HUDEP-2 (cell line): Measurements from ENCODE around the gene SLC6A3.
A peak's percentile ranks its signal among the peaks of the same experiment; 100 is the strongest.

ENCODE experiments used
- DNase-seq, 76 experiments: peaks; one replicate each; lab custom pipeline; 2025; ENCODE audit not compliant: unreplicated experiment in 76 of 76; lab: John Stamatoyannopoulos, UW

Gene SLC6A3

DNA sequence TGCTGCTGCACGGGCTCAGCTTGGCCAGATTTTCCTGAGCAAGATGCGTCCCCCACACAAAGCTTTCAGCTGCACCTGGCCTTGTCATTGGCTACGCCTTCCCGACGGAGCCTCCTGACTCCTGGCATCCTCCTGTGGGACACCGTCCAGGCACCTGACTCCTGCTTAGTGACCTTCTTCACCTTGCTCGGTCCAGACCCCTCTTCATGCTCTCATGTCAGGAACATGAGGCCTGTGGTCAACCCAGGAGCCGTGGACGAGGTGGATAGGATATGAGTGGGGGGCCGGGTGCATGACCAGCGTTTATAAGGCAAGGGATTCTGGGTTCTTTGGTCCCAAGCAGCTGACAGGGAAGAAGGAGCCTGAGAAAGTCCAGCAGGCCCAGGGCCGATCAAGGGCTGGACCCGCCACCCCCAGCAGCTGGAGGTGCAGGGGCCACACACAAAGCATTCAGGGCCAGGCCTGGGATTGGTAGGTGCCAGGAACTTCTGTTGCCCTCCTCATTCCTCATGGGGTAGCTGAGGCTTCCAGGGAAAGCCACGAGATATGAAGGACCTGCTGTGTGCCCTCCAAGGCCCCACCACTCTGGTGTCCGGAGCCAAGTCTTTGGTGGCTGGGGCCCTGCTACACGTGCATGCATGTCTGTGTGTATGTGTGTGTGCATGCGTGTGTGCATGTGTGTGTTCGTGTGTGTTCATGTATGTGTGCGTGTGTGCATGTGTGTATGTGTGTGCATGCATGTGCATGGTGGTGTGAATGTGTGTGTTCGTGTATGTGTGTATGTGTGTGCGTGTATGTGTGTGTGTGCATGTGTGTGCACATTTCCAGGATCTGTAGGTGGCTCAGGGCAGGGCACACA, 34.9 kb downstream of the SLC6A3 start:
- no peak for DNase-seq

DNA sequence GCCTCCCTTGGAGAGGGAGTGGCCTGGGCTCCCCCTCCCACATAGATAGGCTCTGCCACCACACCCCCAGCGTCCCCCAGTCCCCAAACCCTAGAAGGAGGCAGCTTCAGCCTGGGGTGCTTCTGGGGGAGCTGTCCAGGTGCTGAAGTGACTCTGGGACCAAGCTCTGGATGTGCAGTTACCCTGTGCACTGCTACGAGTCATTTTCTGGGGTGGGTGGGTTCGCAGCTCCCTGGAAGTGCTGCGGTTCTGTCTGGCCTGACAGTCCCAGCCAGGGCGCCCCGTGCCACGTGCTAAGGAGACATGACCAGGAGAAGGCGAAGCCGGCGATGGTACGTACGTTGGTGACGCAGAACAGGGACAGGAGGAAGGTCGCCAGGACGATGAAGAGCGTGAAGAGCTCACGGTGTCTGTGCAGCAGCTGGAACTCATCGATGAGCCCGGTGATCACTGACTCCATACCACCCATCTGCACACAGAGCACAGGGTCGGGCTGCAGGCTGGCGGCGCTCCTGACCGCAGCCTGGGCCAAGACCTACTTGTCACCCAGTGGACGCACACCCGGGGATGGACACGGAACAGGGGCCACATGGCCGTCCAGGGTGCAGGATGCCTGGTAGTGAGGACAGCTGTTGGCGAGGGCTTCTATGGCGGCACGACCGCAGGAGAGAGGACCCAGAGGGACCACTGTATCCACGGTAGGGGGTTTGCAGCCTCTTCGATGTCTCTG, 35.7 kb downstream of the SLC6A3 start:
- peak in 15 of 76 experiments; percentile 2 to 31 (median 13) for DNase-seq

DNA sequence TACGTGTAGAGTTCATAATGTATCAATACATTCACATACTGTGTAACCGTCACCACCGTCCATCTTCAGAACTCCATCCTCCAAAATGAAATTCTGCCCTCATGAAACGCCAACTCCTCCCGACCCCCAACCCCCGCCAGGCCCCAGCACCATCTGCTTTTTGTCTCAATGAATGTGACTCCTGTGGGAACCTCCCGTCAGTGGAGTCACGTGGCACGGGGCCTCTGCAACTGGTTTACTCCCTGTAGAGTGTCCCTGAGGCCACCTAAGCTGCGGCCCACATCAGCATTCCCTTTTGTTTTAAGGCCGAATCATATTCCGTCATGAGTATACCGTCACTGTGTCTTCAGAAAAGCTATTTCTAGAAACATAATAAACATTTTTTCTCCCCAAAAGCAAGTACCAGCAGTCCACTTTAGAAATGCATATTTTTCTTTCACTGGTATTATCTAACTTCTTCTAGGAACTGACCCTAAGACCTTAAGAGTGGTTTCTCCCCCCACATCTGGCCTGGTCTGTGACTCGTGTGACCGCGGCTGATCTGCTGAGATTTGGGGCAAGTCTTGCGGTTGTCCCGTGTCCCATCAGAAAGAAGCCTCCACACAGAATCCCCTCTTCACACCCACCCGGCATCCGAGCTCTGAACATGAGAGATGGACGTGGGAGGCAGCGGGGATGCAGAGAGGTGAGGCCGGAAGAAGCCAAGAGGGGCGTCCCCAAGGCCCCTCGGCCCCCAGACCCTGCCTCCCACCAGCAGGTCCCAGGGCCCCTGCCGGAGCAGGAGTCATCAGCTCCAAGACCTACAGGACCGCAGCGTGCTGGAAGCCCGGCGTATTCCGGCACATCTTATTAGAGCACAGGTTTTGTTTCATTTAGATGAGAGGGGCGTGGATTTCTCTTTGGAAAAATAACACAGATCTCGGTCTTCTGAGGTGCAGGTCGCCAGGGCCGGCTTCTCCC, 38.3 kb downstream of the SLC6A3 start:
- no peak for DNase-seq

DNA sequence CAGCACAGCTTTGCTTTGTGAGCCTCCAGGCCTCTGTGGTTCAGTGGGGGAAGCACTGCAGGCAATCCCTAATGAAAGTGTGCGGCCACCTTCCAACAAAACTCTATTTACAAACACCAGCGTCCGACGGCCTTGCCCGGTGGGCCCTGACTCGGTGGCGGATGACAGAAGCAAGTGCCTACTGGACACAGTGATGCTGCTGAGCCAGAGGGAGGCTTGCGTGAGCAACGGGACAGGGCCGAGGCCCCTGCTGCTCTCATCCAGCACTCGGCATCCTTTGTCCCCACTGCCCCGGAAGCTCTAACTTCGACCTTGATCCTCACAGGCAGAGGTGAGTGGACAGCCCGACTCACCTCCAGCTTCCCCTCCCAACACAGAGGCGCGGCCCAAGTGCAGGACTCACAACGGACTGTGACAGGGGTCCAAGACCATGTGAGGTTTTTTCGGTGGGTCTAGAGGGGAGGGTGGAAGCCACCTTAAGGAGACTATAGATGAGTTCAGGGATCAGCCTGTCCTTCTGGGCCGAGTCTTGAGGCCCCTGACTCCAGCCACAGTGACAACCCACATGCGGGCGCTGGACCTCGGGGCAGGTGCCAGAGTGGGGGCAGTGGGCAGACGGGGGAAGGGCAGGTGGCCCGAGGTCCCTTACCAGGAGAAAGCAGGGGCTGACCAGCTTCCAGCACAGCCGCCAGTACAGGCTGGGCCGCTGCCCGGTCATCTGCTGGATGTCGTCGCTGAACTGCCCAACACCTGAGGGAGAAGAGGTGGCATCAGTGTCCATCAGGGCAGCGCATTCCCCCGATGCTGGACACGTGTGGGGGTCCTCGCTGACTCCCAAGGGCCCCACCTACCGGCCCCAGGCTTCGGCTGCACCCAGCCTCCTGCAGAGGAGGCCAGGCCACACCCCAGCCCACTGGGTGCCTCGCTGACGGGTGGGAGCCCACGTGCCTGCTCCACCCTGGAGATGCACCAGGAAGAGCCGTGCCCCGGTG, 39.4 kb downstream of the SLC6A3 start:
- DNase-seq: no peak

- DNase-seq: no peak
Measured at GRCh38 chr5:1405121-1405520, 40.1 kb downstream of the SLC6A3 start.

GRCh38 chr5:1404062-1404461, 41.2 kb downstream of the SLC6A3 start:
- no peak for DNase-seq

DNA sequence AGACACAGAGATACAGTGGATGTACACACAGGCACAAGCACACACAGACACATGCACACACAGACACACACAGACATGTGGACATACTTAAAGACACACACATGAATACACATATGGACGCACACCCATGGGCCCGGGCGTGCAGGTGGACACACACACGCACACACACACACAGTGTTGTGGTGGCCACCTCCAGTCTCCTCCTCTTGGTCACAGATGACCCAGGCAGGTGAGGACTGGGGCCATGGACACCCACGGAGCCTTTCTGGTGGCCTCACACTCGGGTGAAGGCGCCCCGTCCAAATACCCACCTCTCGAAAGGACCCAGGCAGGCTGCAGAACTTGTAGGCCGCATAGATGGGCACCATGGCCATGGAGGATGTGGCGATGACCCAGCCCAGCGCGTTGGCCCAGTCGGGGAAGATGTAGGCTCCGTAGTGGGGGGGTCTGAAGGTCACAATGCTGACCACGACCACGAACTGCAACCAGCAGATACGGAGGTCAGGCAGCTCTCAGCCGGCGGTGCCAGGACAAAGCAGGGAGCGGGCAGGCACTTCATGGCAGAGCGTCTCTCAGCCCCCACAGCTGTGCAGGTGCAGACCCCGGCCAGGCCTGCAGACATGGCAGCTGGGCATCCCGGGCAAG, 42.5 kb downstream of the SLC6A3 start:
- DNase-seq: no peak

GRCh38 chr5:1401536-1402138, 43.6 kb downstream of the SLC6A3 start:
- no peak for DNase-seq

- DNase-seq: no peak
Measured at GRCh38 chr5:1400936-1401335, 44.3 kb downstream of the SLC6A3 start.

DNA sequence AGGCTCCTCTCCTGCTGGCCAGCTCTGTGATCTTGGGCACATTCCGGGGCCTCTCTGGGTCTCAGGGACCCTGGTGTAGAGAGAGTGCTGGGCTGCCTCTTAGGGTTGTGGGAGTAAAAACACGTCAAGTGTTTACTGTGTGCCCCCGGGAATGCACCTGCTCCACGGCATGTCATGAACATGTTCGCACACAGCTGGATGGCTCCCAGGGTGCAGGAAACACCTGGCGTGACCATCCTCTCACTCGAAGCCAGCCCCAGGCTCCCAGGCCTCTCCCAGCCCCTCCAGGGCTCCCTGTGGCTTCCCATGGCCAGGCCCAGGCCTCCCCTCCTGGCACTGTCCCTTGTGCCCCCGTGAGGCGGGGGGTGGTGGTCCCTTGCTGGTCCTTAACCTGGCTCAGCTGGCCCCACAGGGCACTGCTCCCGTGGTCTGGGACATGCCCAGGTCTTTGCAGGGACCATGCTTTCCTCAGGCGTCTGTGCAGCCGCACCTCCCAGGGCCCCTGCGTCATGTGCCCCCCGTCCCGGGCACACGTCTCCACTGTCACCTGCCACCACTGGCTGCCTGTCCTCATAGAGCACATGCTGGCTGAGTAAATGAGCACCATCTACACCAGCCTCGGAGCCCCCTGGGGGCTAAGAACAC, 44.9 kb downstream of the SLC6A3 start:
- no peak for DNase-seq

GRCh38 chr5:1399737-1400136, 45.5 kb downstream of the SLC6A3 start:
- DNase-seq: no peak

- DNase-seq: no peak
Measured at GRCh38 chr5:1396293-1396816, 48.9 kb downstream of the SLC6A3 start.

- no peak for DNase-seq
Measured at GRCh38 chr5:1394881-1395860, 50.1 kb downstream of the SLC6A3 start.

- no peak for DNase-seq
Measured at GRCh38 chr5:1393571-1394501, 51.4 kb downstream of the SLC6A3 start.

- no peak for DNase-seq
Measured at GRCh38 chr5:1392801-1393565, 52.3 kb downstream of the SLC6A3 start.
